Measurements from ENCODE around the gene C17orf75.

Gene C17orf75

GRCh38 chr17:32285306-32285705 lies 56.7 kb downstream of the C17orf75 start:
- no peak for TF ChIP-seq CTCF (IDR thresholded peaks at IDR 0.05)
- no peak overlapping the region for H3K4me3 ChIP-seq (ENCODE audit: low read depth, low read length)
- no peaks in the 10 kb centered on the region for H3K36me3 ChIP-seq (ENCODE audit: control insufficient read depth, insufficient read depth, low read length)
- H3K4me2 ChIP-seq (ENCODE audit: low read length) = no peak overlapping the region
- no peaks in the 10 kb centered on the region for H3K79me2 ChIP-seq
- no peak overlapping the region for H3K27ac ChIP-seq
- no peaks in the 10 kb centered on the region for H3K27me3 ChIP-seq (ENCODE audit: control insufficient read depth, insufficient read depth, low read length)
- no peak overlapping the region for H2AFZ ChIP-seq
- no peaks in the 10 kb centered on the region for H3K9me3 ChIP-seq (ENCODE audit: control insufficient read depth, low read length)
- no peaks in the 10 kb centered on the region for H3K4me1 ChIP-seq
- no peak overlapping the region for H3K9ac ChIP-seq

- no peak overlapping the region for H2AFZ ChIP-seq
- no peaks in the 10 kb centered on the region for H3K4me1 ChIP-seq
- no peak overlapping the region for H3K4me2 ChIP-seq (ENCODE audit: low read length)
- no peaks in the 10 kb centered on the region for H3K27me3 ChIP-seq (ENCODE audit: control insufficient read depth, insufficient read depth, low read length)
- H3K9me3 ChIP-seq (ENCODE audit: control insufficient read depth, low read length) = no peaks in the 10 kb centered on the region
- H3K27ac ChIP-seq = no peak overlapping the region
- no peaks in the 10 kb centered on the region for H3K36me3 ChIP-seq (ENCODE audit: control insufficient read depth, insufficient read depth, low read length)
- no peak for TF ChIP-seq CTCF (IDR thresholded peaks at IDR 0.05)
- H3K9ac ChIP-seq = no peak overlapping the region
- H3K4me3 ChIP-seq (ENCODE audit: low read depth, low read length) = no peak overlapping the region
- no peaks in the 10 kb centered on the region for H3K79me2 ChIP-seq
These were observed 58.2 kb downstream of the C17orf75 start for GRCh38 chr17:32283745-32284201.

GRCh38 chr17:32281011-32281451 lies 60.9 kb downstream of the C17orf75 start:
- no peaks in the 10 kb centered on the region for H3K9me3 ChIP-seq (ENCODE audit: control insufficient read depth, low read length)
- no peaks in the 10 kb centered on the region for H3K4me1 ChIP-seq
- H3K36me3 ChIP-seq (ENCODE audit: control insufficient read depth, insufficient read depth, low read length) = no peaks in the 10 kb centered on the region
- no peak overlapping the region for H2AFZ ChIP-seq
- no peak overlapping the region for H3K27ac ChIP-seq
- no peak overlapping the region for H3K4me3 ChIP-seq (ENCODE audit: low read depth, low read length)
- H3K4me2 ChIP-seq (ENCODE audit: low read length) = no peak overlapping the region
- H3K9ac ChIP-seq = no peak overlapping the region
- no peaks in the 10 kb centered on the region for H3K27me3 ChIP-seq (ENCODE audit: control insufficient read depth, insufficient read depth, low read length)
- H3K79me2 ChIP-seq = no peaks in the 10 kb centered on the region
- TF ChIP-seq CTCF (IDR thresholded peaks at IDR 0.05) = no peak

- no peaks in the 10 kb centered on the region for H3K27me3 ChIP-seq (ENCODE audit: control insufficient read depth, insufficient read depth, low read length)
- no peak overlapping the region for H3K4me3 ChIP-seq (ENCODE audit: low read depth, low read length)
- no peak overlapping the region for H3K4me2 ChIP-seq (ENCODE audit: low read length)
- H3K9ac ChIP-seq = no peak overlapping the region
- H3K36me3 ChIP-seq (ENCODE audit: control insufficient read depth, insufficient read depth, low read length) = no peaks in the 10 kb centered on the region
- H3K27ac ChIP-seq = no peak overlapping the region
- no peak overlapping the region for H2AFZ ChIP-seq
- H3K9me3 ChIP-seq (ENCODE audit: control insufficient read depth, low read length) = no peaks in the 10 kb centered on the region
- no peaks in the 10 kb centered on the region for H3K4me1 ChIP-seq
- no peaks in the 10 kb centered on the region for H3K79me2 ChIP-seq
- no peak for TF ChIP-seq CTCF (IDR thresholded peaks at IDR 0.05)
These were observed 61.9 kb downstream of the C17orf75 start for GRCh38 chr17:32279891-32280716.

GRCh38 chr17:32278815-32279214 lies 63.2 kb downstream of the C17orf75 start:
- TF ChIP-seq CTCF (IDR thresholded peaks at IDR 0.05) = no peak
- H3K9me3 ChIP-seq (ENCODE audit: control insufficient read depth, low read length) = no peaks in the 10 kb centered on the region

More at GRCh38 chr17:32278815-32279214, 63.2 kb downstream of the C17orf75 start:
- Histone ChIP-seq H3K4me2 (ENCODE audit: low read length) (no peak overlapping the region), H3K9ac (no peak overlapping the region), H2AFZ (no peak overlapping the region), H3K27ac (no peak overlapping the region), H3K4me1 (no peaks in the 10 kb centered on the region), H3K79me2 (no peaks in the 10 kb centered on the region), H3K27me3 (ENCODE audit: control insufficient read depth, insufficient read depth, low read length) (no peaks in the 10 kb centered on the region), H3K36me3 (ENCODE audit: control insufficient read depth, insufficient read depth, low read length) (no peaks in the 10 kb centered on the region), H3K4me3 (ENCODE audit: low read depth, low read length) (no peak overlapping the region)
